Middle frontal gyrus (tissue), 1 donor: ENCODE measurements around the gene RALGAPA1.

ENCODE experiments used
- DNase-seq: peaks from one replicate; pipeline ENCODE4 v3.0.0-alpha.2; 2015; ENCODE audit warnings: low spot score; ENCODE audit errors: extremely low spot score

RALGAPA1 gene

GRCh38 chr14:35551081-35551480 lies 258.0 kb downstream of the RALGAPA1 start:
- DNase-seq = no peak

DNA sequence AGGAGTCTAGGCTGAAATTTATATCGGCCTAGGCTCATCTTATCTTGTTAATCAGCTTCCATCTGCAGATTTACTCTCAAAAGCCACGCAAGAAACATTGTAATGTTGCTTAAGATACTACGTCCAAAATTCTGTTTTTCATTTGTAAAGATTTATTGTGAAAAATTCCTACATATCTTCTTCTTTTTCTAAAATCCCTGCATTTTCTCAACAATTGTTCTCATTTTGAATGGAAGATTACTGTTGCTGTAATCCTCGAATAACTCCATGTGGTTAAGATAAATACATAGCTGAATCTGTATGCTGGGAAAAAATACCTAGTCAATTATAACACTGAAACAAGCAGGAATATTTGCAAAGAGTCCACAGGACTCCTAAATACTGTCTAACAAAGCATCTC lies 259.5 kb downstream of the RALGAPA1 start:
- no peak for DNase-seq

DNA sequence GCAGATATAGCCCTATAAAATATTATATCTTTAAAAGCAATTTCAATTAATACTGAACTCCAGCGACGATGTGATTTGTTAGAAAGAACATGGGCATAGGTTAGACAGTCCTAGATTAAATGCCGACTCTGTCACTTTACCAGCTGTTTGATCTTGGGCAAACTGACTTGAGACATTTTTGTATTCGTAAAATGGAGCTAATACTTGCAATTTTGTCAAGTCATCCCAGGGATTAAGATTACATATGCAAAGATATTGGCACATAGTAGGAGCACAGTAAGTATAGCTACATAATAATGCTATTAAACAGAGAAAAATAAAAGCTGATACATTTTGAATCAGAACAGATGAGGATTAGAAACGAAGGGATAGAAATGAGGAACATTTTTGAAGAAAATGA lies 266.1 kb downstream of the RALGAPA1 start:
- no peak for DNase-seq

- no peak for DNase-seq
Observed at GRCh38 chr14:35539969-35540368, 269.1 kb downstream of the RALGAPA1 start.

DNA sequence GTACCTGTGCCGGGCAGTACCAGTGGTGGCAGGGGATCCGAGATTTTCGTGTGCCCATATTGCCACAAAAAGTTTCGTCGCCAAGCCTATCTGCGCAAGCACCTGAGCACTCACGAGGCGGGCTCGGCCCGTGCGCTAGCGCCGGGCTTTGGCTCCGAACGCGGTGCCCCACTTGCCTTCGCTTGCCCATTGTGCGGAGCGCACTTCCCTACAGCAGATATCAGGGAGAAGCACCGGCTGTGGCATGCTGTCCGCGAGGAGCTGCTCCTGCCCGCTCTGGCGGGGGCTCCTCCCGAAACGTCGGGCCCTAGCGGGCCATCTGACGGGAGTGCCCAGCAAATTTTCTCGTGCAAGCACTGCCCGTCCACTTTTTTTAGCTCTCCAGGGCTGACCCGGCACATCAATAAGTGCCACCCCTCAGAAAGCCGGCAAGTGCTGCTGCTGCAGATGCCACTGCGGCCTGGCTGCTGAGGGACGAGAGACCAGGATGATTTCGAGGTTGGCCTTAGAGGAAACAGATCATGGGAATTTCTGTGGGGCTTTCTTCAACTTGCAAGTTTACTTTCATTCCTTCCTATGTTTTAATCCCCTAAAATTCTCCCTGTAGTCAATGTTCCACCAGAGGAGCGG lies 273.5 kb downstream of the RALGAPA1 start:
- DNase-seq = no peak

DNA sequence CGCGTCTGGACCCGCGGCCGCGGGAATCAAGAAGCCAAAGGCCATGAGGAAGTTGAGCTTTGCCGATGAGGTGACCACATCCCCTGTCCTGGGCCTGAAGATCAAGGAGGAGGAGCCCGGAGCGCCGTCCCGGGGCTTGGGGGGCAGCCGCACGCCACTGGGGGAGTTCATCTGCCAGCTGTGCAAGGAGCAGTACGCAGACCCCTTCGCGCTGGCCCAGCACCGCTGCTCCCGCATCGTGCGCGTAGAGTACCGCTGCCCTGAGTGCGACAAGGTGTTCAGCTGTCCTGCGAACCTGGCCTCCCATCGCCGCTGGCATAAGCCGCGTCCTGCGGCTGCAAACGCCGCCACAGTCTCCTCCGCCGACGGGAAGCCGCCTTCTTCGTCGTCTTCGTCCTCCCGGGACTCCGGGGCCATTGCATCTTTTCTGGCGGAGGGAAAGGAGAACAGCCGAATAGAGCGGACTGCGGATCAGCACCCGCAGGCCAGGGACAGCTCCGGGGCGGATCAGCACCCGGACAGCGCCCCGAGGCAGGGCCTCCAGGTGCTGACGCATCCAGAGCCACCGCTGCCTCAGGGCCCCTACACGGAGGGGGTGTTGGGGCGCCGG lies 274.1 kb downstream of the RALGAPA1 start:
- DNase-seq = no peak

DNA sequence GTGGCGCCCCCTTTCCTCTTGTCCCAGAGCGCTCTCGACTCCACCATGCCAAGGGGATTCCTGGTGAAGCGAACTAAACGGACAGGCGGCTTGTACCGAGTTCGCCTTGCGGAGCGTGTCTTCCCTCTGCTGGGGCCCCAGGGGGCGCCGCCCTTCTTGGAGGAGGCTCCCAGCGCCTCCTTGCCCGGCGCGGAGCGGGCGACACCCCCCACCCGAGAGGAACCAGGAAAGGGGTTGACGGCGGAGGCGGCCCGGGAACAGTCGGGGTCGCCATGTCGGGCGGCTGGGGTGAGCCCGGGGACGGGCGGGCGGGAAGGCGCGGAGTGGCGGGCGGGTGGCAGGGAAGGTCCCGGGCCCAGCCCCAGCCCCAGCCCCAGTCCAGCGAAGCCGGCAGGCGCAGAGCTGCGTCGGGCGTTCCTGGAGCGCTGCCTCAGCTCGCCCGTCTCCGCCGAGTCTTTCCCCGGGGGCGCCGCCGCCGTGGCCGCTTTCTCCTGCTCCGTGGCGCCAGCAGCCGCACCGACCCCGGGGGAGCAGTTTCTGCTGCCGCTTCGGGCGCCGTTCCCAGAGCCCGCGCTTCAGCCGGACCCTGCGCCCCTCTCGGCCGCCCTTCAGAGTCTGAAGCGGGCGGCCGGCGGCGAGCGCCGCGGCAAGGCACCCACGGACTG lies 274.8 kb downstream of the RALGAPA1 start:
- DNase-seq = no peak

DNA sequence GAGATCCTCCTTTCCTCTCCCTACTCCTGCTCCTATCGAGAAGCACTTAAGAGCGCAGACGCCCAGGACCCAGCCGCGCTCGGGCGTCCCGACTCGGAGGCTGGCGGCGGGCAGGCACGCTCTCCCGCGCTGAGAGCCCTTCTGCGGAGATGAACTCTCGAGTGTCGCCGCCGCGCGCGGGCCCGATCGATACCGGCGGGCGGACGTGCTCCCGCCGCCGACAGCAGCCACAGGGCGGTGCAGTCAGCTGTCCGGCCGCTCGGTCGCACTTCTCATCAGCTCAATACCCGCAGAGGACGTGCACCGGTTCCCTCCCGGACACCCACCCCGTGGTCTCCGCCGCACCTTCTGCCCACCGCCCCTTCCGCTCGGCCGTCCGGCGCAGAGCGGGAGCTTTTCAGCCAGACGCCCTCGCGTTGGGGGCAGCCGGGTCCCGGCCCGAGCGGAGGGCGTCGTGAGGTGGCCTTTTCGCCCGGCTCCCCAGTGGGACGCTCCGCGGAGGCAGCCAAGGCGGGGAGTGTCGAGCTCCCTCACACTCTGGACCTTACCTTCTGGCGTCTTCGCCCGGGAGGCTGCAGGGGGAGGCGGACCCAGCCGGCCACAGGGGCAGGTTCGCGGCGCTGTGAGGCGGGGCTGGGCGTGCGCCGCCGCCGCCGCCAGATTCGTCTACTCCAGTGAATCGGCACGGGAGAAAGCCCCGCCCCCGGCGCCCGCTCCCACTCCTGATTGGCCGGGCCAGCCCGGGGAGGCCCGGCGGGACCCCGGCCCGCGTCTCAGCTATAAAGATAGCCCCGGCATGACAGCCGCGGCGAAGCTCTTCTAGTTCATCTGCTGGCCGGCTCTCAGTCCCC lies 275.5 kb downstream of the RALGAPA1 start, which contains the start of gene INSM2:
TSS of gene INSM2 (plus strand) at position 808 of the 851 bp plus-strand sequence. CDS start 89 bp downstream, outside the sequence.
- peak; percentile 26 for DNase-seq

DNA sequence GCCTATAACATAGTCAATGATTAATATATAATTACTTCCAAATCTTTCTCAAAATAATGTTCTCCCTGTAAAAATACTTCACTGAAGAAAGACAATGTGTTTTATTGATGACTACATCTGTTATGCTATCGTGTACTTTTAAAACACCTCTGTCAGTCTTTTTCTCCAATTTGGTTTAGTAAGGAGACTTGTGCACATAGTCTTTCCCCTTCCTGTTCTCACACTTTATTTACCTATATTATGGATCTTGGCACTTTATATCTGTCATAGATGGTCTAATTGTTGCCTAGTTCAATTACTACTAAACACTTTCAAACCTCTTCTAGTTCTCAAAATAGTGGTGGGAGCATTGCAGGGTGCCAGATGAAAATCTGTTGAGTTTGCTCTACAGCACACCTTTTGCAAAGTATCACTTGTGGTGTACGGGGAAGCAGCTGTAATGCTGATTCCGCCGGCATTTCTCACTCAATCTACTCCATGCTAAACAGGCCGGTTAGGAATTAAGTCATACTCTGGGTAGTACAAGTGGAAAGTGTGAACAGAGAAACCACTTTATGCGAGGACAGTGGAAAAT lies 276.2 kb downstream of the RALGAPA1 start:
- DNase-seq = no peak

GRCh38 chr14:35531960-35532747 lies 276.9 kb downstream of the RALGAPA1 start:
- DNase-seq = no peak

DNA sequence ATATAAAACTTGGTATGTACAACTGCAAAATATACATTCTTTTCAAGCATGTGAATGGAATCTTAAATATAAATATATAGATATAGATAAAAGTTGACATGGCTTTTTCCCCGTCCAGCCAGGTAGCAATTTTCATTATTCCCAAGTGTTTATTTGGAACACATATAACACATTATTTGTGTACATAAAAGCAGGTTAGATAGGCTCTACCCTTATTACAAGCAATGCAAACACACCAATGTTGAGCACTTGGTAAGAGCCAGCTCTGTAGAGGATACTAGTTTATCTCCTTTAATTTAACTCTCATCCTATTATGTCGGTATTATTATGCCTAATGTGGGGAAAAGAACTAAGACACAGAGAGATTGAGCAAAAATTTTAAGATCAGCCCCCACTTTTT lies 282.1 kb downstream of the RALGAPA1 start:
- DNase-seq = no peak

DNA sequence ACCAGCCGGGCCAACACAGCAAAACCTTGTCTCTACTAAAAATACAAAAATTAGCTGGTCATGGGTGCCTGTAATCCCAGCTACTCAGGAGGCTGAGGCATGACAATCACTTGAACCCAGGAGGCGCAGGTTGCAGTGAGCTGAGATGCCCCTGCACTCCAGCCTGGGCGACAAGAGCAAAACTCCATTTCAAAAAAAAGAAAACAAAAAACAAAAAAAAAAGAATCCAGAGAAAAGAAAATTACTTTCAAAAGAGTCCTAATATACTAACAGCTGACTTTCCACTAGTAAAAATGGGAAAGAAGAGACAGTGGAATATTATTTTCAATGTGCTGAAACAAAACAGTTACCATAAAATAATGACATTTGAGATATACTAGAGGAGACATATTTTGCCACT lies 283.4 kb downstream of the RALGAPA1 start:
- DNase-seq = no peak

- no peak for DNase-seq
Observed at GRCh38 chr14:35519986-35520385, 289.1 kb downstream of the RALGAPA1 start.

DNA sequence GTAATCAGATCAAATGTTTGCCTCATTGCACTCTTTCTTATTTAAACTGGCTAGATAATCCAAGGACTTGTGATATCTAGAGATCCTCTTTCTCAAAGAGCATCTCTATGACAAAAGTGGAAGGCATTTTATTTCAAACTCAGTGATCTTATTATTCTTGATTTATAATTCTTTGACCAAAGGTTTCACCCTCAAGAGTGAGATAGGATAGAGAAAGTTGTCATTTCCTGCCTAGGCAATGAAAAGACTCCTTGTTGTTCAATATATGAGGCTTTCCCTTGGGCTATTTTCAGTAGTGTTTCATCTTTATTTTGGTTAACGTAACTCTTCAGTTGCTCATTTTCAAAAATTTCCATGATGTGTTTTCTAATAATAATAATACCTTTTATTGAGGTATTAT lies 293.2 kb downstream of the RALGAPA1 start:
- no peak for DNase-seq

- no peak for DNase-seq
Observed at GRCh38 chr14:35512765-35513164, 296.3 kb downstream of the RALGAPA1 start.

- DNase-seq = no peak
Observed at GRCh38 chr14:35509846-35510245, 299.2 kb downstream of the RALGAPA1 start.

GRCh38 chr14:35506927-35507326 lies 302.2 kb downstream of the RALGAPA1 start:
- no peak for DNase-seq

GRCh38 chr14:35506461-35506860 lies 302.6 kb downstream of the RALGAPA1 start:
- no peak for DNase-seq

DNA sequence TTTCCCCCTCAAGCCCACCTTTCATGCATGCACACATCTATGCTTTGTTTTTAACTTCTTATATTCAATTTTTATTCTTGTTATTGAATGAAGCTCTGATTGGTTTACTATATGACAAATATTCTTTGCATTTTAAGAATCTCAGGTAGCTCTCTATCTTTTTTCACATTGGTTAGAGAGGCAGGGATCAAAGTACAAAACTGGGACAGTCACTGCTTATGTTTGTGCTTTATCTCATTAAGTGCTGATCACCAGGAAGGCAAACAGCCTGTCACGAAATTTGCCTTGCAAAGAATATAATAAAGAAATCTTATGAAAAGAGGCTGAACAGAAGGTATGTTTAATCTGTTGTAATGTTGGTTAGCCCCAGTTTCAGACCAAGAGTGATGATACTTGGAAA lies 304.8 kb downstream of the RALGAPA1 start:
- DNase-seq = no peak

GRCh38 chr14:35503646-35504045 lies 305.4 kb downstream of the RALGAPA1 start:
- no peak for DNase-seq

GRCh38 chr14:35499180-35499579 lies 309.9 kb downstream of the RALGAPA1 start:
- no peak for DNase-seq
